Activated CD8-positive, alpha-beta T cell treated with anti-CD3 and anti-CD28 coated beads, Interleukin-2, amount 10 ng/mL, durations not matched to agents 7 days and 5 days (primary cell): ENCODE results near the gene KDM4C. TPM values are rescaled to one million over a fixed set of nuclear protein-coding genes. Genes with fewer than 3 reads are reported as not detected.

ENCODE experiments used
- ATAC-seq: fragments of 150-1000 bp; cut with Tn5 transposase; one replicate; pipeline ENCODE4 v1.10.0; 2021; ENCODE audit warnings: moderate library complexity
- CTCF ChIA-PET: fragments of 350-600 bp; sonication (Branson Sonifier 250); formaldehyde crosslinking; loops from one replicate; lab custom pipeline; 2021; ENCODE audit warnings: antibody characterized with exemption; lab: Charles Lee
- POLR2A ChIA-PET: fragments of 350-600 bp; sonication (Branson Sonifier 250); formaldehyde crosslinking; loops from one replicate; lab custom pipeline; 2021; ENCODE audit warnings: antibody characterized with exemption; lab: Charles Lee
- DNase-seq: peaks from one replicate; pipeline ENCODE4 v3.0.0-alpha.2; 2020
- H3K27ac Mint-ChIP-seq: one replicate; pipeline ENCODE4 v1.8.0; 2021; ENCODE audit warnings: mild to moderate bottlenecking, mixed read lengths
- H3K27me3 Mint-ChIP-seq: one replicate; pipeline ENCODE4 v1.8.0; 2021; ENCODE audit warnings: low read depth, mixed read lengths
- H3K36me3 Mint-ChIP-seq: one replicate; pipeline ENCODE4 v1.8.0; 2021; ENCODE audit warnings: low read depth, mixed read lengths
- H3K4me1 Mint-ChIP-seq: one replicate; pipeline ENCODE4 v1.8.0; 2021; ENCODE audit warnings: low read depth, mixed read lengths
- H3K4me3 Mint-ChIP-seq: one replicate; pipeline ENCODE4 v1.8.0; 2021; ENCODE audit warnings: mild to moderate bottlenecking, mixed read lengths
- H3K9me3 Mint-ChIP-seq: one replicate; pipeline ENCODE4 v1.8.0; 2022; ENCODE audit warnings: mixed read lengths; ENCODE audit not compliant: insufficient read depth
- total RNA-seq, 2 experiments: library from RNA; stranded (reverse); gene quantifications; one replicate each; pipeline ENCODE4 v1.2.3, GENCODE V29; 2021

Gene KDM4C
- total RNA-seq, 2 experiments from 2014 or later, result 52.9 to 53.4 TPM

- peaks cover 49% of the 10 kb centered on the region for H3K4me1 Mint-ChIP-seq
- peak overlapping the region; percentile 84 for H3K27ac Mint-ChIP-seq
- H3K9me3 Mint-ChIP-seq, result no peaks in the 10 kb centered on the region
- no peaks in the 10 kb centered on the region for H3K27me3 Mint-ChIP-seq
- DNase-seq, result peak; percentile 32
- ChIA-PET POLR2A (interaction anchor here (1.2 to 1.8 kb wide), 2 partner anchors 25 to 136 kb away, joined by 3 to 7 read pairs; partner anchors contain the start of gene KDM4C), CTCF (interaction anchor here (1.0 to 1.8 kb wide), 2 partner anchors 20 to 66 kb away, joined by 3 to 6 read pairs; no protein-coding TSS in a partner anchor)
- peaks cover 58% of the 10 kb centered on the region for H3K36me3 Mint-ChIP-seq
- ATAC-seq, result peak; percentile 58
- peak overlapping the region; percentile 67 for H3K4me3 Mint-ChIP-seq
Measured at GRCh38 chr9:6893350-6894131, 135.8 kb downstream of the KDM4C start.

- Mint-ChIP-seq H3K4me3 (peak overlapping the region; percentile 67), H3K4me1 (peaks cover 49% of the 10 kb centered on the region), H3K9me3 (no peaks in the 10 kb centered on the region), H3K27ac (peak overlapping the region; percentile 84), H3K36me3 (peaks cover 61% of the 10 kb centered on the region), H3K27me3 (no peaks in the 10 kb centered on the region)
- ChIA-PET POLR2A (interaction anchor here (1.2 to 1.8 kb wide), 2 partner anchors 136 to 640 kb away, joined by 3 to 7 read pairs; partner anchors contain the start of gene KDM4C), CTCF (interaction anchor here (1.8 kb wide), 1 partner anchor 67 kb away, joined by 6 read pairs; no protein-coding TSS in a partner anchor)
- peak; percentile 91 for ATAC-seq
- peak; percentile 65 for DNase-seq
Measured at GRCh38 chr9:6894135-6894534, 136.4 kb downstream of the KDM4C start.

GRCh38 chr9:6895754-6896153, 138.0 kb downstream of the KDM4C start:
- Mint-ChIP-seq H3K9me3 (no peaks in the 10 kb centered on the region), H3K4me1 (peaks cover 48% of the 10 kb centered on the region), H3K27me3 (no peaks in the 10 kb centered on the region), H3K36me3 (peaks cover 50% of the 10 kb centered on the region), H3K4me3 (no peak overlapping the region), H3K27ac (no peak overlapping the region)
- DNase-seq (no peak), ATAC-seq (no peak)
- CTCF ChIA-PET, result no interaction called here
- POLR2A ChIA-PET, result no interaction called here

GRCh38 chr9:6896562-6896961, 138.8 kb downstream of the KDM4C start:
- H3K36me3 Mint-ChIP-seq, result peaks cover 51% of the 10 kb centered on the region
- ATAC-seq (no peak), DNase-seq (no peak)
- H3K9me3 Mint-ChIP-seq, result no peaks in the 10 kb centered on the region
- no peak overlapping the region for H3K4me3 Mint-ChIP-seq
- no peak overlapping the region for H3K27ac Mint-ChIP-seq
- ChIA-PET POLR2A (interaction anchor here (1.9 kb wide), 1 partner anchor 138 kb away, joined by 4 read pairs; no protein-coding TSS in a partner anchor), CTCF (interaction anchor here (1.1 kb wide), 1 partner anchor 12 kb away, joined by 3 read pairs; no protein-coding TSS in a partner anchor)
- no peaks in the 10 kb centered on the region for H3K27me3 Mint-ChIP-seq
- peaks cover 52% of the 10 kb centered on the region for H3K4me1 Mint-ChIP-seq

- H3K4me3 Mint-ChIP-seq, result no peak overlapping the region
Measured at GRCh38 chr9:6897207-6897822, 139.5 kb downstream of the KDM4C start.

GRCh38 chr9:6897898-6898302, 140.1 kb downstream of the KDM4C start:
- no peak for ATAC-seq
- Mint-ChIP-seq H3K36me3 (peaks cover 52% of the 10 kb centered on the region), H3K4me1 (peaks cover 60% of the 10 kb centered on the region), H3K9me3 (no peaks in the 10 kb centered on the region), H3K27me3 (no peaks in the 10 kb centered on the region), H3K27ac (no peak overlapping the region), H3K4me3 (no peak overlapping the region)
- POLR2A ChIA-PET, result interaction anchor here (1.0 to 1.9 kb wide), 2 partner anchors 139 to 216 kb away, joined by 3 to 4 read pairs; no protein-coding TSS in a partner anchor
- CTCF ChIA-PET, result interaction anchor here (0.5 to 1.5 kb wide), 3 partner anchors 12 to 71 kb away, joined by 3 to 4 read pairs (median 3); no protein-coding TSS in a partner anchor
- no peak for DNase-seq

More at GRCh38 chr9:6897207-6897822, 139.5 kb downstream of the KDM4C start:
- Mint-ChIP-seq H3K27me3 (no peaks in the 10 kb centered on the region), H3K9me3 (no peaks in the 10 kb centered on the region), H3K36me3 (peaks cover 52% of the 10 kb centered on the region), H3K27ac (no peak overlapping the region), H3K4me1 (peaks cover 55% of the 10 kb centered on the region)
- ChIA-PET POLR2A (interaction anchor here (1.0 to 1.9 kb wide), 2 partner anchors 139 to 215 kb away, joined by 3 to 4 read pairs; no protein-coding TSS in a partner anchor), CTCF (interaction anchor here (0.5 to 1.5 kb wide), 5 partner anchors 12 to 146 kb away, joined by 3 to 4 read pairs (median 3); no protein-coding TSS in a partner anchor)
- no peak for ATAC-seq
- no peak for DNase-seq

GRCh38 chr9:6899274-6899673, 141.5 kb downstream of the KDM4C start:
- Mint-ChIP-seq H3K27me3 (no peaks in the 10 kb centered on the region), H3K9me3 (no peaks in the 10 kb centered on the region), H3K4me1 (peaks cover 48% of the 10 kb centered on the region), H3K36me3 (peaks cover 42% of the 10 kb centered on the region), H3K4me3 (no peak overlapping the region), H3K27ac (no peak overlapping the region)
- CTCF ChIA-PET, result no interaction called here
- ATAC-seq (no peak), DNase-seq (no peak)
- POLR2A ChIA-PET, result no interaction called here

- ChIA-PET POLR2A (interaction anchor here (0.6 kb wide), 1 partner anchor 397 kb away, joined by 3 read pairs; no protein-coding TSS in a partner anchor), CTCF (no interaction called here)
- no peaks in the 10 kb centered on the region for H3K27me3 Mint-ChIP-seq
- ATAC-seq (no peak), DNase-seq (no peak)
- no peak overlapping the region for H3K4me3 Mint-ChIP-seq
- peaks cover 36% of the 10 kb centered on the region for H3K4me1 Mint-ChIP-seq
- H3K9me3 Mint-ChIP-seq, result no peaks in the 10 kb centered on the region
- H3K27ac Mint-ChIP-seq, result peak overlapping the region; percentile 34
- H3K36me3 Mint-ChIP-seq, result peaks cover 35% of the 10 kb centered on the region
Measured at GRCh38 chr9:6900440-6900883, 142.7 kb downstream of the KDM4C start.

GRCh38 chr9:6901180-6901579, 143.4 kb downstream of the KDM4C start:
- ChIA-PET POLR2A (interaction anchor here (0.6 to 1.1 kb wide), 2 partner anchors 396 to 633 kb away, joined by 3 read pairs; no protein-coding TSS in a partner anchor), CTCF (interaction anchor here (0.8 kb wide), 1 partner anchor 30 kb away, joined by 3 read pairs; no protein-coding TSS in a partner anchor)
- peak; percentile 27 for DNase-seq
- peak; percentile 69 for ATAC-seq
- H3K27me3 Mint-ChIP-seq, result no peaks in the 10 kb centered on the region
- H3K27ac Mint-ChIP-seq, result peak overlapping the region; percentile 69
- no peaks in the 10 kb centered on the region for H3K9me3 Mint-ChIP-seq
- H3K4me1 Mint-ChIP-seq, result peaks cover 33% of the 10 kb centered on the region
- H3K4me3 Mint-ChIP-seq, result no peak overlapping the region
- peaks cover 33% of the 10 kb centered on the region for H3K36me3 Mint-ChIP-seq

- ChIA-PET POLR2A (interaction anchor here (1.1 kb wide), 1 partner anchor 632 kb away, joined by 3 read pairs; no protein-coding TSS in a partner anchor), CTCF (no interaction called here)
- DNase-seq, result no peak
- peaks cover 26% of the 10 kb centered on the region for H3K36me3 Mint-ChIP-seq
- no peak overlapping the region for H3K4me3 Mint-ChIP-seq
- no peak for ATAC-seq
- H3K9me3 Mint-ChIP-seq, result no peaks in the 10 kb centered on the region
- H3K4me1 Mint-ChIP-seq, result peaks cover 24% of the 10 kb centered on the region
- no peaks in the 10 kb centered on the region for H3K27me3 Mint-ChIP-seq
- H3K27ac Mint-ChIP-seq, result no peak overlapping the region
Measured at GRCh38 chr9:6902423-6902822, 144.7 kb downstream of the KDM4C start.

GRCh38 chr9:6904371-6904770, 146.6 kb downstream of the KDM4C start:
- peaks cover 24% of the 10 kb centered on the region for H3K4me1 Mint-ChIP-seq
- CTCF ChIA-PET, result interaction anchor here (0.7 kb wide), 1 partner anchor 19 kb away, joined by 3 read pairs; no protein-coding TSS in a partner anchor
- H3K36me3 Mint-ChIP-seq, result peaks cover 15% of the 10 kb centered on the region
- ATAC-seq (no peak), DNase-seq (no peak)
- H3K4me3 Mint-ChIP-seq, result no peak overlapping the region
- no peaks in the 10 kb centered on the region for H3K27me3 Mint-ChIP-seq
- no peak overlapping the region for H3K27ac Mint-ChIP-seq
- POLR2A ChIA-PET, result no interaction called here
- no peaks in the 10 kb centered on the region for H3K9me3 Mint-ChIP-seq
